Measurements from ENCODE around the gene NT5C2. TPM values are rescaled to one million over a fixed set of nuclear protein-coding genes. Genes with fewer than 3 reads are reported as not detected.
A peak's percentile ranks its signal among the peaks of the same experiment; 100 is the strongest.

The NT5C2 gene
- polyA plus RNA-seq, 6 donors from 2014 or later = 49.2 to 68.2 (median 61.9) TPM

GRCh38 chr10:103062854-103063590 is 130.1 kb downstream of the NT5C2 start:
- Mint-ChIP-seq H3K4me3 (no peak overlapping the region), H3K36me3 (no peaks in the 10 kb centered on the region), H3K4me1 (peaks cover 4 to 11% (median 6%) of the 10 kb centered on the region in 3 donors), H3K27me3 (no peaks in the 10 kb centered on the region), H3K9me3 (no peaks in the 10 kb centered on the region), H3K27ac (no peak overlapping the region)
- ATAC-seq (ENCODE audit: low read depth in 2 of 2) = no peak
- no peak for DNase-seq

- Mint-ChIP-seq H3K4me3 (no peak overlapping the region), H3K9me3 (no peaks in the 10 kb centered on the region), H3K27me3 (no peaks in the 10 kb centered on the region), H3K4me1 (no peaks in the 10 kb centered on the region), H3K27ac (no peak overlapping the region), H3K36me3 (peaks cover 14 to 15% of the 10 kb centered on the region in 2 donors)
- DNase-seq = no peak
- ATAC-seq (ENCODE audit: low read depth in 2 of 2) = no peak
Measured at GRCh38 chr10:103060575-103060974, 132.5 kb downstream of the NT5C2 start.

DNA sequence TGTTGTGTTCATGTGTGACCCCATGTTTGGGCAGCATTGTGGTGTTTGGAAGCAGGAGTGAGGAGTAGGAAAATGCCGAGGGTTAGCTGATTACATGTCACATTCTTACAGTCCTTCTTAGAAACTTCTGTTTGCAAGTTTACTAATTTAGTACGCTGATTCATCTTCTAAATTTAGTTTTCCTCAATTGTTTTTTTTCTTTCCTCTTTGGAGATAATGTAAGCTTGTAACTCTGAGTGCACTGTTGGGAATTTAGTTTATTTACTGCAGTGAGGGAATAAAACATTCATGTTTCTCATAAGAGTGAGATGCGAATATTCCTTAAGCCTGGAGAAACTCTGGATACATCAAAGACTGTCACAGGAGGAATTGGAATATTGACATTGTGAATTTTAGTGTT is 135.0 kb downstream of the NT5C2 start:
- Mint-ChIP-seq H3K4me1 (peaks cover 9 to 11% (median 10%) of the 10 kb centered on the region in 3 donors), H3K9me3 (no peaks in the 10 kb centered on the region), H3K4me3 (no peak overlapping the region), H3K36me3 (peaks cover 14 to 15% of the 10 kb centered on the region in 2 donors), H3K27me3 (no peaks in the 10 kb centered on the region), H3K27ac (no peak overlapping the region)
- DNase-seq (no peak), ATAC-seq (ENCODE audit: low read depth in 2 of 2) (no peak)

DNA sequence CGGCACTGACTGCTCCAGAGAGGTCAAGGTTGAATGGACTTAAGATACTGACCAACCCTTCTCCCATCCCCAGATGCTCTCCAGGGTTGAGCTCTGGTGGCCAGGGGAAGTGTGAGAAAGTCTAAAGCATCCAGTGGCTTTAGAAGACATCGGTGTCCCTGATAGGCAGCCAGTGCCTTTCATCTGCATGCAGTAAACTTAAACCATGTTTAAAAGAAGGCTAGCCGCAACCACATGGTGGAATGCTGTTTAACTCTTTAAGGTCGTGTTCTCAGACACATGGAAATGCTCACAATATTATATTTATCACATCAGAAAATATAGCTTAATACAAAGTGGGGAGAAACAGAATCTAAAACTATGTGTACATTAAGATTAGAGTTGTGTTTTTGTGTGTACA is 138.0 kb downstream of the NT5C2 start:
- H3K4me1 Mint-ChIP-seq = peaks cover 9 to 11% (median 10%) of the 10 kb centered on the region in 3 donors
- no peak overlapping the region for H3K27ac Mint-ChIP-seq
- no peaks in the 10 kb centered on the region for H3K9me3 Mint-ChIP-seq
- no peaks in the 10 kb centered on the region for H3K27me3 Mint-ChIP-seq
- DNase-seq = no peak
- peaks cover 14 to 15% of the 10 kb centered on the region in 2 donors for H3K36me3 Mint-ChIP-seq
- H3K4me3 Mint-ChIP-seq = no peak overlapping the region
- ATAC-seq (ENCODE audit: low read depth in 2 of 2) = no peak

GRCh38 chr10:103054621-103055020 is 138.5 kb downstream of the NT5C2 start:
- peaks cover 9 to 11% (median 10%) of the 10 kb centered on the region in 3 donors for H3K4me1 Mint-ChIP-seq
- peak overlapping the region in 1 of 8 donors; percentile 63 for H3K4me3 Mint-ChIP-seq
- ATAC-seq (ENCODE audit: low read depth in 2 of 2) (no peak), DNase-seq (no peak)
- H3K27me3 Mint-ChIP-seq = no peaks in the 10 kb centered on the region
- peaks cover 14 to 15% of the 10 kb centered on the region in 2 donors for H3K36me3 Mint-ChIP-seq
- no peaks in the 10 kb centered on the region for H3K9me3 Mint-ChIP-seq
- H3K27ac Mint-ChIP-seq = peak overlapping the region in 3 of 6 donors; percentile 49 to 61 (median 60)

DNA sequence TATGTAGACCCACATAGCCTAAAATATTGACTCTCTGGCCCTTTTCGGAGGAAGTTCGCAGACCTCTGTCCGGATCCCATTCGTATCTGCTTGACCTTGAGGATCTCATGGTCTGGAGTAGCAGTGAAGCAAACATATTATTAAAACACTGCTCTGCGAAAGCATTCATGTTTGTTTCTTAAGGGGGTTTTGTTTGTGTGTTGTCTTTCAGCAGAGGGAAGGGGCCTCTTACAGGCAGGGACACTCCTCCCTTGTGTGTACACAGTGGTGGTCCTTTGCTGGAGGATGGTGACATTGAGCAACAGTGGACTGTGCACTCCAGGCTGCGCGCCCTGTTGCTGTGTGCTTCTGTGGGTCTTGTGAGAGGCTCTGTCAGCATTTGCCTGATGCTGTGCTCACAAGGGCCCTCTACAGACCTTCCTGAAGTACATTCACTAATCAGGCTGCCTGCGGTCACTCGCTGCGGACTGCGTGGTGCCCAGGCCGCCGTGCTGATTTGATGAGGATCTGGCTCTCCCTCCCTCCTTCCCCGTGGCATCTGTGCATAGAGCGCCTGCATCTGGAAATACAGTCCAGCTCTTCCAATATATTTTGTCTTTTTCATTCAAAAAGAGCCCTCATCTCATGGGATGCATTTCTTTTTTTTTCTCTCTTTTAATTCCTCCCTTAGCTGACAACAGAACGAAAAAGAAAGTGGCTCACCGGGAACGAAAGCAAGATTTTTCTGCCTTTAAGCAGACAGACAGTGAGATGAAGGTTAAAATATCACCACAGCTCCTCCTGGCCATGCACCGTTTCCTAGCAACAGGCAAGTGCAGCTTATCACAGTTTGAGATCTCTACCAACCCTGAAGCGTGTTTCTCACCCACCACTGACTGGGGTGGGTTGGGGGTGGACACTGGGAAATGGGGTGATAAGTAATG is 139.2 kb downstream of the NT5C2 start:
- peak overlapping the region; percentile 34 to 79 (median 58) for H3K27ac Mint-ChIP-seq
- H3K4me1 Mint-ChIP-seq = peaks cover 9 to 11% (median 10%) of the 10 kb centered on the region in 3 donors
- peak overlapping the region; percentile 1 to 85 (median 67) for H3K4me3 Mint-ChIP-seq
- peak; percentile 18 to 47 for ATAC-seq (ENCODE audit: low read depth in 2 of 2)
- peaks cover 14 to 15% of the 10 kb centered on the region in 2 donors for H3K36me3 Mint-ChIP-seq
- H3K9me3 Mint-ChIP-seq = no peaks in the 10 kb centered on the region
- no peak for DNase-seq
- no peaks in the 10 kb centered on the region for H3K27me3 Mint-ChIP-seq

DNA sequence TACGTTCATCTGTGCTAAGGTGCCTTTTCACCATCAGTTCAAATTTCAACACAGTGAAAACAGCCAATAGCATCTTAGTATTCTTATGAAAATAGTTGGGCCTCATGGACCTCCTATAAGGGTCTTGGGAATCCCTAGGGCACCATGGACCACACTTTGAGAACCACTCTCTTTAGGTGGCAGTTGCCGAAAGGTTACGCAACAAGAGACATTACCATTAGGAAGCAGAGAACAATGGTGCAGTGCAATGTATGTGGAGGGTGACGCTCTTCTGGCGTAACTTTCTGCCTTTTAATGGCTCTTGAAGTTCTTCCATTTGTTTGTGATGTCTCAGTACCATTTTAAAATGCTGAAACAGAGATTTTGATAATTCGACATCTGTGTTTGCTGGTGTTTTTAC is 143.8 kb downstream of the NT5C2 start:
- Mint-ChIP-seq H3K4me1 (peaks cover 7 to 8% (median 8%) of the 10 kb centered on the region in 3 donors), H3K36me3 (no peaks in the 10 kb centered on the region), H3K27me3 (no peaks in the 10 kb centered on the region), H3K27ac (no peak overlapping the region), H3K4me3 (no peak overlapping the region), H3K9me3 (no peaks in the 10 kb centered on the region)
- ATAC-seq (ENCODE audit: low read depth in 2 of 2) (no peak), DNase-seq (no peak)

DNA sequence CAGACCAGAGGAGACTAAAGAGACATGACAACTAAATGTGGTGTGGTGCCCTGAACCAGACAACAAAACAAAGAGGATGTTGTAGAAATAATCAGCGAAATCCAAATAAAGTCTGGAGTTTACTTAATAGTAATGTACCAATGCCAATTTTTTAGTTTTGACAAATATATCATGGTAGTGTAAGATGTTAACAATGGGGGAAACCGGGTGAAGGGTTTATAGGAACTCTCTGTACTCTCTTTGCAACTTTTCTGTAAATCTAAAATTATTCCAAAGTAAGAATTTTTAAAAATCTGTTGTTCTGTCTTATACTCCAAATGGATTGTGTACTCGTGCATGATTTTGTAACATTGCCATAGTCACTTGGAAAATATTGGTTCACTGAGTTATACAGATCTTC is 145.7 kb downstream of the NT5C2 start:
- ATAC-seq (ENCODE audit: low read depth in 2 of 2) (no peak), DNase-seq (no peak)
- no peaks in the 10 kb centered on the region for H3K36me3 Mint-ChIP-seq
- H3K9me3 Mint-ChIP-seq = no peaks in the 10 kb centered on the region
- no peaks in the 10 kb centered on the region for H3K27me3 Mint-ChIP-seq
- no peak overlapping the region for H3K4me3 Mint-ChIP-seq
- no peak overlapping the region for H3K27ac Mint-ChIP-seq
- peaks cover 2 to 3% (median 3%) of the 10 kb centered on the region in 3 donors for H3K4me1 Mint-ChIP-seq

- Mint-ChIP-seq H3K9me3 (no peaks in the 10 kb centered on the region), H3K27ac (no peak overlapping the region), H3K36me3 (no peaks in the 10 kb centered on the region), H3K27me3 (no peaks in the 10 kb centered on the region), H3K4me3 (no peak overlapping the region), H3K4me1 (peaks cover 10 to 12% (median 10%) of the 10 kb centered on the region in 3 donors)
- DNase-seq = no peak
- no peak for ATAC-seq (ENCODE audit: low read depth in 2 of 2)
Measured at GRCh38 chr10:103045961-103046360, 147.1 kb downstream of the NT5C2 start.

GRCh38 chr10:103044942-103045489 is 148.1 kb downstream of the NT5C2 start:
- Mint-ChIP-seq H3K27ac (no peak overlapping the region), H3K27me3 (no peaks in the 10 kb centered on the region), H3K36me3 (no peaks in the 10 kb centered on the region), H3K4me3 (no peak overlapping the region), H3K4me1 (peaks cover 10 to 12% (median 10%) of the 10 kb centered on the region in 3 donors), H3K9me3 (no peaks in the 10 kb centered on the region)
- ATAC-seq (ENCODE audit: low read depth in 2 of 2) (no peak), DNase-seq (no peak)

DNA sequence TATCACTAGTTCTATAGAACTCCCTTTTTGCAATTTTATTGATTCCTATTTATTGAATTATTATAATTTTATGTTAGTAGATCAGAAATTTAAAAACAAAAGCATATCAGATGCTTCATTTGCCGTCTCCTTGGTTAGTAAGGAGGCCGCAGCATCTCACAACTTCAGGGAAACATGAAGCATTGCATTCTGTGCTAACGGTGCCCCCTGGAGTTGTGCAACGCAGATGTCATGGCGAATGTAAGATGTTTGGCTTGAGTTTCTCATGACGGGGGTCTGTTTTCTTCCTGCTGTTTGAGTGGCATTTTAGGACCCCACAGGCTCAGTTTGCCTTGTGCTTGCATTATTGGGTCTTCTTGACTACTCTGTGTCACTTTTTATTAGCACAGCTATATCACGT is 150.2 kb downstream of the NT5C2 start:
- H3K27me3 Mint-ChIP-seq = no peaks in the 10 kb centered on the region
- peaks cover 10 to 14% (median 12%) of the 10 kb centered on the region in 3 donors for H3K4me1 Mint-ChIP-seq
- H3K36me3 Mint-ChIP-seq = no peaks in the 10 kb centered on the region

GRCh38 chr10:103042129-103042528 is 150.9 kb downstream of the NT5C2 start:
- H3K27me3 Mint-ChIP-seq = no peaks in the 10 kb centered on the region
- no peaks in the 10 kb centered on the region for H3K9me3 Mint-ChIP-seq
- DNase-seq (no peak), ATAC-seq (ENCODE audit: low read depth in 2 of 2) (no peak)
- H3K4me3 Mint-ChIP-seq = peak overlapping the region in 1 of 8 donors; percentile 25
- H3K36me3 Mint-ChIP-seq = no peaks in the 10 kb centered on the region
- peak overlapping the region in 2 of 6 donors; percentile 27 to 78 for H3K27ac Mint-ChIP-seq
- H3K4me1 Mint-ChIP-seq = peaks cover 10 to 14% (median 12%) of the 10 kb centered on the region in 3 donors

More for the DNA sequence above, 150.2 kb downstream of the NT5C2 start:
- no peak overlapping the region for H3K4me3 Mint-ChIP-seq
- H3K9me3 Mint-ChIP-seq = no peaks in the 10 kb centered on the region
- no peak for DNase-seq
- H3K27ac Mint-ChIP-seq = no peak overlapping the region
- ATAC-seq (ENCODE audit: low read depth in 2 of 2) = no peak

GRCh38 chr10:103041391-103041790 is 151.7 kb downstream of the NT5C2 start:
- no peaks in the 10 kb centered on the region for H3K36me3 Mint-ChIP-seq
- DNase-seq = no peak
- peak overlapping the region in 1 of 6 donors; percentile 86 for H3K27ac Mint-ChIP-seq
- no peaks in the 10 kb centered on the region for H3K27me3 Mint-ChIP-seq
- ATAC-seq (ENCODE audit: low read depth in 2 of 2) = no peak
- no peak overlapping the region for H3K4me3 Mint-ChIP-seq
- H3K4me1 Mint-ChIP-seq = peaks cover 10 to 14% (median 12%) of the 10 kb centered on the region in 3 donors
- no peaks in the 10 kb centered on the region for H3K9me3 Mint-ChIP-seq

All from naive B cell (primary cell).